DND-41 (cell line): ENCODE results near the gene TSPAN2.

ENCODE experiments used
- ATAC-seq: fragments of 200-7000 bp; cut with Tn5 transposase; 3 replicates; pipeline ENCODE4 v1.9.1; 2021; ENCODE audit warnings: low read depth; ENCODE audit not compliant: insufficient read depth
- DNase-seq: peaks from one replicate; pipeline ENCODE4 v3.0.0-alpha.2; 2020
- H2AFZ ChIP-seq: 2 replicates; pipeline ENCODE4 v1.6.0; 2012; ENCODE audit warnings: low read depth, low read length
- H3K27ac ChIP-seq: 2 replicates; pipeline ENCODE4 v1.5.1; 2012; ENCODE audit warnings: low read length, inconsistent platforms
- H3K27me3 ChIP-seq: fragments of 200-600 bp; sonication (generic); 2 replicates; pipeline ENCODE4 v1.6.0; 2012; ENCODE audit warnings: low read length, mild to moderate bottlenecking, inconsistent platforms; ENCODE audit not compliant: insufficient read depth, poor library complexity
- H3K36me3 ChIP-seq: 2 replicates; pipeline ENCODE4 v1.5.1; 2012; ENCODE audit warnings: low read length, inconsistent platforms; ENCODE audit not compliant: insufficient read depth
- H3K4me1 ChIP-seq: 2 replicates; pipeline ENCODE4 v1.5.1; 2012; ENCODE audit warnings: mild to moderate bottlenecking, low read length; ENCODE audit not compliant: insufficient read depth
- H3K4me2 ChIP-seq: 2 replicates; pipeline ENCODE4 v1.6.0; 2012; ENCODE audit warnings: mild to moderate bottlenecking, moderate library complexity, low read length, inconsistent platforms; ENCODE audit not compliant: insufficient read depth
- H3K4me3 ChIP-seq, 2 experiments: fragments of 200-600 bp in 1 of 2; shearing (Covaris generic) in 1 of 2; 2 replicates each; pipeline ENCODE4 v1.5.1; 2012 to 2016; ENCODE audit warnings: inconsistent platforms in 2 of 2, low read length in 2 of 2, mild to moderate bottlenecking in 2 of 2, low read depth in 1 of 2, moderate library complexity in 1 of 2
- H3K79me2 ChIP-seq: 2 replicates; pipeline ENCODE4 v1.6.0; 2012; ENCODE audit warnings: low read length, inconsistent platforms; ENCODE audit not compliant: insufficient read depth
- H3K9ac ChIP-seq: 2 replicates; pipeline ENCODE4 v1.6.0; 2012; ENCODE audit warnings: low read depth, mild to moderate bottlenecking, inconsistent platforms, low read length, moderate library complexity
- H3K9me3 ChIP-seq: 2 replicates; pipeline ENCODE4 v1.5.1; 2012; ENCODE audit warnings: low read length, moderate library complexity, mild to moderate bottlenecking, inconsistent platforms; ENCODE audit not compliant: insufficient read depth, severe bottlenecking
- H4K20me1 ChIP-seq: 2 replicates; pipeline ENCODE4 v1.6.0; 2012; ENCODE audit warnings: low read length; ENCODE audit not compliant: insufficient read depth
- CTCF ChIP-seq: IDR thresholded peaks from 2 replicates; pipeline ENCODE4 v1.5.1; 2012; ENCODE audit warnings: borderline replicate concordance, low read length, moderate library complexity, mild to moderate bottlenecking; ENCODE audit not compliant: poor library complexity, severe bottlenecking; ENCODE audit errors: extremely low read depth
- EZH2 ChIP-seq: IDR thresholded peaks from 3 replicates; pipeline ENCODE4 v1.6.1; 2012; ENCODE audit warnings: borderline replicate concordance, low read depth, mild to moderate bottlenecking, moderate library complexity, low read length, inconsistent platforms; ENCODE audit not compliant: severe bottlenecking

TSPAN2 gene

GRCh38 chr1:115089420-115090185 lies at the start of gene TSPAN2:
TSPAN2 (minus strand) TSS chr1:115089503; CDS start chr1:115089432, 71 bp downstream.
- TF ChIP-seq EZH2 (no peak), CTCF (no peak)
- Histone ChIP-seq H4K20me1 (no peaks in the 10 kb centered on the region), H3K79me2 (no peaks in the 10 kb centered on the region), H3K4me2 (no peak within 1 kb of the TSS), H2AFZ (no peak within 1 kb of the TSS), H3K36me3 (no peaks in the 10 kb centered on the region), H3K9ac (no peak within 1 kb of the TSS), H3K4me3 (no peak within 1 kb of the TSS), H3K27ac (no peak within 1 kb of the TSS), H3K27me3 (no peaks in the 10 kb centered on the region), H3K9me3 (no peaks in the 10 kb centered on the region), H3K4me1 (no peaks in the 10 kb centered on the region)
- ATAC-seq = no peak
- DNase-seq = no peak

- peak; percentile 99 for ATAC-seq
- TF ChIP-seq EZH2 (no peak), CTCF (peak; percentile 93)
- no peaks in the 10 kb centered on the region for H3K9me3 ChIP-seq
- H3K79me2 ChIP-seq = no peaks in the 10 kb centered on the region
- peak; percentile 66 for DNase-seq
- H3K36me3 ChIP-seq = no peaks in the 10 kb centered on the region
- no peak overlapping the region for H3K4me3 ChIP-seq
- H2AFZ ChIP-seq = peak overlapping the region; percentile 50; the same call in 1 of the 2 replicates
- no peak overlapping the region for H3K9ac ChIP-seq
- H3K4me2 ChIP-seq = peak overlapping the region; percentile 51
- H3K4me1 ChIP-seq = peaks cover 4% of the 10 kb centered on the region; the same call in 1 of the 2 replicates
- no peak overlapping the region for H3K27ac ChIP-seq
- peaks cover 6% of the 10 kb centered on the region for H3K27me3 ChIP-seq
- H4K20me1 ChIP-seq = no peaks in the 10 kb centered on the region
Observed at GRCh38 chr1:115138973-115139372, 49.7 kb upstream of the TSPAN2 start.

GRCh38 chr1:115138271-115138670 lies 49.0 kb upstream of the TSPAN2 start:
- H4K20me1 ChIP-seq = no peaks in the 10 kb centered on the region
- no peak overlapping the region for H3K9ac ChIP-seq
- H3K27ac ChIP-seq = no peak overlapping the region
- ATAC-seq = no peak
- peaks cover 6% of the 10 kb centered on the region for H3K27me3 ChIP-seq
- peaks cover 4% of the 10 kb centered on the region; the same call in 1 of the 2 replicates for H3K4me1 ChIP-seq
- H3K4me2 ChIP-seq = no peak overlapping the region
- TF ChIP-seq CTCF = no peak
- TF ChIP-seq EZH2 = no peak
- no peak overlapping the region for H3K4me3 ChIP-seq
- H2AFZ ChIP-seq = no peak overlapping the region
- DNase-seq = no peak
- H3K79me2 ChIP-seq = no peaks in the 10 kb centered on the region
- no peaks in the 10 kb centered on the region for H3K9me3 ChIP-seq
- H3K36me3 ChIP-seq = no peaks in the 10 kb centered on the region
